GM12891 (cell line): ENCODE data around the gene SIPA1L3.

Experiments
- POLR2A ChIP-seq: IDR thresholded peaks from 2 replicates; pipeline ENCODE4 v1.6.1; 2011; ENCODE audit warnings: low read depth, low read length, control low read depth
- TAF1 ChIP-seq: IDR thresholded peaks from 2 replicates; pipeline ENCODE4 v1.6.1; 2011; ENCODE audit warnings: low read depth, low read length, control low read depth

GRCh38 chr19:38221421-38221820 lies 314.4 kb downstream of the SIPA1L3 start:
- TF ChIP-seq TAF1 (no peak), POLR2A (no peak)
